Measurements from ENCODE around the gene ZFYVE1. TPM values are rescaled to one million over a fixed set of nuclear protein-coding genes. Genes with fewer than 3 reads are reported as not detected.

ZFYVE1 gene
- total and polyA plus RNA-seq, 2 of the 13 experiments (the other 11 are each of a cell fraction or from before 2014, with no cell fraction given): 2.6 to 5.3 TPM

- TF ChIP-seq ZSCAN21 (CRISPR knock-in tag; IDR thresholded peaks at IDR 0.05; ENCODE audit: borderline replicate concordance) (no peak; the same call in 1 of the 2 replicates), THRA (CRISPR knock-in tag; IDR thresholded peaks at IDR 0.05; ENCODE audit: borderline replicate concordance) (no peak), KLF15 (CRISPR knock-in tag; IDR thresholded peaks at IDR 0.05; ENCODE audit: borderline replicate concordance) (0 out of 2 replicates have a peak, but pooled peaks have one; percentile 35), MAZ (IDR thresholded peaks at IDR 0.05; ENCODE audit: borderline replicate concordance, low read depth, low read length) (peak; percentile 37; the same call in 1 of the 2 replicates), MAZ (CRISPR knock-in tag; IDR thresholded peaks at IDR 0.05; ENCODE audit: low read depth) (peak; percentile 74), ZNF326 (CRISPR knock-in tag; IDR thresholded peaks at IDR 0.05; ENCODE audit: borderline replicate concordance) (no peak), KDM6A (CRISPR knock-in tag; IDR thresholded peaks at IDR 0.05; ENCODE audit: low read depth) (no peak), ZNF563 (CRISPR knock-in tag; IDR thresholded peaks at IDR 0.05) (peak; percentile 74; the same call in 1 of the 2 replicates), ZNF776 (CRISPR knock-in tag; IDR thresholded peaks at IDR 0.05) (peak; percentile 59; the same call in 1 of the 2 replicates), FOXK2 (IDR thresholded peaks at IDR 0.05) (0 out of 2 replicates have a peak, but pooled peaks have one; percentile 11), BHLHE40 (IDR thresholded peaks at IDR 0.05; ENCODE audit: low read length) (0 out of 2 replicates have a peak, but pooled peaks have one; percentile 5), HINFP (CRISPR knock-in tag; IDR thresholded peaks at IDR 0.05; ENCODE audit: low read depth) (peak; percentile 20; the same call in 1 of the 2 replicates), MBD4 (IDR thresholded peaks at IDR 0.05; ENCODE audit: borderline replicate concordance, low read length) (no peak), ZFP90 (CRISPR knock-in tag; IDR thresholded peaks at IDR 0.05; ENCODE audit: borderline replicate concordance) (no peak), NR2C2 (CRISPR knock-in tag; IDR thresholded peaks at IDR 0.05; ENCODE audit: borderline replicate concordance) (peak; percentile 86), CREB1 (IDR thresholded peaks at IDR 0.05) (peak; percentile 74), CREB1 (CRISPR knock-in tag; IDR thresholded peaks at IDR 0.05) (peak; percentile 72), NCOR1 (IDR thresholded peaks at IDR 0.05; ENCODE audit: borderline replicate concordance, low read length) (0 out of 2 replicates have a peak, but pooled peaks have one; percentile 51)
- TF ChIP-seq, protein P1, sequence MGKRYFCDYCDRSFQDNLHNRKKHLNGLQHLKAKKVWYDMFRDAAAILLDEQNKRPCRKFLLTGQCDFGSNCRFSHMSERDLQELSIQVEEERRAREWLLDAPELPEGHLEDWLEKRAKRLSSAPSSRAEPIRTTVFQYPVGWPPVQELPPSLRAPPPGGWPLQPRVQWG (CRISPR knock-in tag; IDR thresholded peaks at IDR 0.05; ENCODE audit: borderline replicate concordance, low read depth): no peak
- TF ChIP-seq, protein P2, sequence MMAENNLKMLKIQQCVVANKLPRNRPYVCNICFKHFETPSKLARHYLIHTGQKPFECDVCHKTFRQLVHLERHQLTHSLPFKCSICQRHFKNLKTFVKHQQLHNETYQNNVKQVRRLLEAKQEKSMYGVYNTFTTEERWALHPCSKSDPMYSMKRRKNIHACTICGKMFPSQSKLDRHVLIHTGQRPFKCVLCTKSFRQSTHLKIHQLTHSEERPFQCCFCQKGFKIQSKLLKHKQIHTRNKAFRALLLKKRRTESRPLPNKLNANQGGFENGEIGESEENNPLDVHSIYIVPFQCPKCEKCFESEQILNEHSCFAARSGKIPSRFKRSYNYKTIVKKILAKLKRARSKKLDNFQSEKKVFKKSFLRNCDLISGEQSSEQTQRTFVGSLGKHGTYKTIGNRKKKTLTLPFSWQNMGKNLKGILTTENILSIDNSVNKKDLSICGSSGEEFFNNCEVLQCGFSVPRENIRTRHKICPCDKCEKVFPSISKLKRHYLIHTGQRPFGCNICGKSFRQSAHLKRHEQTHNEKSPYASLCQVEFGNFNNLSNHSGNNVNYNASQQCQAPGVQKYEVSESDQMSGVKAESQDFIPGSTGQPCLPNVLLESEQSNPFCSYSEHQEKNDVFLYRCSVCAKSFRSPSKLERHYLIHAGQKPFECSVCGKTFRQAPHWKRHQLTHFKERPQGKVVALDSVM (CRISPR knock-in tag; IDR thresholded peaks at IDR 0.05): peak; percentile 71
Measured at GRCh38 chr14:73058224-73058921, 31.5 kb upstream of the ZFYVE1 start, which contains the start of gene RBM25 (continued).

Measured in HepG2 (cell line).